Neuronal stem cell (in vitro differentiated cells): ENCODE data around the gene MRPL40.

Experiments
- DNase-seq: peaks from one replicate; pipeline ENCODE4 v3.0.0-alpha.2; 2013; ENCODE audit warnings: low spot score
- H2AFZ ChIP-seq: one replicate; pipeline ENCODE4 v1.6.1; 2013; ENCODE audit warnings: mild to moderate bottlenecking, low read length, inconsistent platforms
- H2AK5ac ChIP-seq: 2 replicates; pipeline ENCODE4 v1.6.1; 2013; ENCODE audit warnings: low read depth, mild to moderate bottlenecking, inconsistent platforms, low read length, moderate library complexity, mixed read lengths
- H2BK120ac ChIP-seq: 2 replicates; pipeline ENCODE4 v1.6.1; 2013; ENCODE audit warnings: low read depth, mild to moderate bottlenecking, inconsistent platforms, low read length, moderate library complexity, mixed read lengths
- H2BK12ac ChIP-seq: one replicate; pipeline ENCODE4 v1.6.1; 2013; ENCODE audit warnings: low read length, inconsistent platforms
- H2BK15ac ChIP-seq: 2 replicates; pipeline ENCODE4 v1.6.1; 2013; ENCODE audit warnings: mild to moderate bottlenecking, low read length, inconsistent platforms, mixed read lengths
- H2BK5ac ChIP-seq: one replicate; pipeline ENCODE4 v1.6.1; 2013; ENCODE audit warnings: inconsistent platforms, mild to moderate bottlenecking, low read length, moderate library complexity
- H3K14ac ChIP-seq: one replicate; pipeline ENCODE4 v1.6.1; 2013; ENCODE audit warnings: low read length, inconsistent platforms
- H3K18ac ChIP-seq: 2 replicates; pipeline ENCODE4 v1.6.1; 2013; ENCODE audit warnings: low read length, inconsistent platforms
- H3K23ac ChIP-seq: 2 replicates; pipeline ENCODE4 v1.6.1; 2013; ENCODE audit warnings: low read depth, mild to moderate bottlenecking, mixed read lengths, low read length, inconsistent platforms; ENCODE audit not compliant: poor library complexity
- H3K27ac ChIP-seq: replicated peaks from 3 replicates; pipeline ENCODE4 v1.5.1; 2013; ENCODE audit warnings: low read length, inconsistent platforms
- H3K27me3 ChIP-seq, 3 experiments: 2 replicates each; pipeline ENCODE4 v1.6.1; 2013; ENCODE audit warnings: low read length in 3 of 3, mild to moderate bottlenecking in 2 of 3, inconsistent platforms in 1 of 3, low read depth in 1 of 3, mixed read lengths in 1 of 3, moderate library complexity in 1 of 3; ENCODE audit not compliant: control insufficient read depth in 3 of 3, insufficient read depth in 3 of 3
- H3K36me3 ChIP-seq, 2 donors: replicated peaks in 1 of 2; 2 replicates each; pipeline ENCODE4 v1.6.1; 2013; ENCODE audit warnings: low read length in 2 of 2; ENCODE audit not compliant: control insufficient read depth in 2 of 2, insufficient read depth in 2 of 2
- H3K4ac ChIP-seq: 2 replicates; pipeline ENCODE4 v1.6.1; 2013; ENCODE audit warnings: inconsistent platforms, mild to moderate bottlenecking, low read length, moderate library complexity
- H3K4me1 ChIP-seq, 2 donors: 1 replicate in 1 of 2; 2 replicates in 1 of 2; pipeline ENCODE4 v1.6.1; 2013; ENCODE audit warnings: low read length in 2 of 2, low read depth in 1 of 2; ENCODE audit not compliant: control insufficient read depth in 2 of 2, insufficient read depth in 1 of 2
- H3K4me2 ChIP-seq: one replicate; pipeline ENCODE4 v1.6.1; 2013; ENCODE audit warnings: mild to moderate bottlenecking, low read length, inconsistent platforms; ENCODE audit not compliant: insufficient read depth, poor library complexity, severe bottlenecking
- H3K4me3 ChIP-seq, 2 donors: 2 replicates each; pipeline ENCODE4 v1.5.1; 2013; ENCODE audit warnings: low read length in 2 of 2, mild to moderate bottlenecking in 2 of 2, inconsistent platforms in 1 of 2, moderate library complexity in 1 of 2
- H3K79me1 ChIP-seq: one replicate; pipeline ENCODE4 v1.6.1; 2013; ENCODE audit warnings: low read depth, mild to moderate bottlenecking, inconsistent platforms, low read length, moderate library complexity
- H3K9ac ChIP-seq: one replicate; pipeline ENCODE4 v1.6.1; 2013; ENCODE audit warnings: mild to moderate bottlenecking, low read depth, low read length, inconsistent platforms; ENCODE audit not compliant: poor library complexity
- H3K9me3 ChIP-seq, 2 donors: replicated peaks in 1 of 2; 2 replicates each; pipeline versions ENCODE3 to v1.6.1; 2013; ENCODE audit warnings: low read length in 2 of 2, mild to moderate bottlenecking in 2 of 2, inconsistent platforms in 1 of 2, low read depth in 1 of 2, mixed read lengths in 1 of 2, moderate library complexity in 1 of 2; ENCODE audit not compliant: control insufficient read depth in 2 of 2, insufficient read depth in 1 of 2
- H4K8ac ChIP-seq: one replicate; pipeline ENCODE4 v1.6.1; 2013; ENCODE audit warnings: low read depth, mild to moderate bottlenecking, inconsistent platforms, low read length, moderate library complexity
- H4K91ac ChIP-seq: one replicate; pipeline ENCODE4 v1.6.1; 2013; ENCODE audit warnings: low read length, low read depth, mild to moderate bottlenecking, inconsistent platforms; ENCODE audit not compliant: poor library complexity
- WGBS, 2 donors: extraction: QIAGEN DNeasy Blood & Tissue Kit; methylation state at CpG; one replicate each; pipeline ENCODE4 v1.1.7; 2013; ENCODE audit warnings: missing lambda C conversion rate in 2 of 2, mixed read lengths in 1 of 2; ENCODE audit not compliant: insufficient read length in 2 of 2, insufficient replicate concordance in 1 of 2; ENCODE audit errors: extremely low coverage in 2 of 2; 5-methylcytosine and 5-hydroxymethylcytosine counted together

The MRPL40 gene

DNA sequence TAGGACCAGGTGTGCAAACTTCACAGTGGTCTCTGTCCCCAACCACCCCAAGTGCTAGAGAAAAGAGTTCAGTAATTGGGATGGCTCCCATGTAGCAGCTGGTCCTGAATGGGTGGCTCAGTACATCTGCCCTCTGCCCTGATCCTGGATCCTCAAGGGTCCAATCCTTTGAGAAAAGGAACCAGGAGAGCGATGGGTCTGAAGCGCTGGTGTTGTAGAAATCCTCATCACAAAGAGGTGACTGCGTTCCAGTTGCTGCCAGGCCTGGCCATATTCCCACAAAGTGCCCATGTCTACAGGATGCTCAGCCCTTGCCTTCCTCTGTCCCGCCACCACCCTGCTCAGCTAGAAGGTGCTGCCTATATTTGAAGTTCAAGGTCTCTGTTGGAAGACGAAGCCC is 21.4 kb downstream of the MRPL40 start:
- no peak overlapping the region for H4K91ac ChIP-seq
- H3K4ac ChIP-seq: no peak overlapping the region
- H3K79me1 ChIP-seq: no peaks in the 10 kb centered on the region
- no peak overlapping the region for H2AFZ ChIP-seq
- no peak overlapping the region for H2BK5ac ChIP-seq
- no peak overlapping the region for H3K27ac ChIP-seq
- H3K14ac ChIP-seq: no peak overlapping the region
- H2BK120ac ChIP-seq: no peak overlapping the region
- H4K8ac ChIP-seq: no peak overlapping the region
- no peak overlapping the region for H3K9ac ChIP-seq
- no peak overlapping the region for H3K23ac ChIP-seq
- no peak overlapping the region for H2AK5ac ChIP-seq
- H3K4me2 ChIP-seq: no peak overlapping the region
- DNase-seq: no peak
- peaks cover 47 to 98% of the 10 kb centered on the region in 2 donors for H3K36me3 ChIP-seq
- no peaks in the 10 kb centered on the region for H3K9me3 ChIP-seq
- WGBS, 2 donors: no CpG with 5 or more reads among the region's 5 CpGs
- H2BK12ac ChIP-seq: no peak overlapping the region
- H2BK15ac ChIP-seq: no peak overlapping the region
- H3K18ac ChIP-seq: no peak overlapping the region
- H3K4me3 ChIP-seq: no peak overlapping the region
- no peaks in the 10 kb centered on the region for H3K27me3 ChIP-seq
- peaks cover 0 to 3% of the 10 kb centered on the region in 2 donors for H3K4me1 ChIP-seq

- no peak overlapping the region for H3K23ac ChIP-seq
- no peaks in the 10 kb centered on the region for H3K79me1 ChIP-seq
- no peak overlapping the region for H3K4ac ChIP-seq
- H3K27ac ChIP-seq: no peak overlapping the region
- no peak overlapping the region for H2BK120ac ChIP-seq
- no peak overlapping the region for H2BK12ac ChIP-seq
- H2BK5ac ChIP-seq: no peak overlapping the region
- no peak overlapping the region for H2AFZ ChIP-seq
- no peaks in the 10 kb centered on the region for H3K9me3 ChIP-seq
- no peak overlapping the region for H4K91ac ChIP-seq
- peaks cover 47 to 98% of the 10 kb centered on the region in 2 donors for H3K36me3 ChIP-seq
- H3K4me2 ChIP-seq: no peak overlapping the region
- H3K4me1 ChIP-seq: no peaks in the 10 kb centered on the region
- H3K27me3 ChIP-seq: no peaks in the 10 kb centered on the region
- H3K9ac ChIP-seq: no peak overlapping the region
- no CpG with 5 or more reads among the region's 6 CpGs for WGBS, 2 donors
- no peak overlapping the region for H2BK15ac ChIP-seq
- no peak overlapping the region for H3K4me3 ChIP-seq
- H2AK5ac ChIP-seq: no peak overlapping the region
- no peak overlapping the region for H3K14ac ChIP-seq
- H3K18ac ChIP-seq: no peak overlapping the region
- H4K8ac ChIP-seq: no peak overlapping the region
- DNase-seq: no peak
These were observed 21.8 kb downstream of the MRPL40 start for GRCh38 chr22:19454156-19454555.

GRCh38 chr22:19455033-19455432 is 22.7 kb downstream of the MRPL40 start:
- no peak overlapping the region for H3K9ac ChIP-seq
- no peak overlapping the region for H2BK120ac ChIP-seq
- no peak overlapping the region for H2BK12ac ChIP-seq
- H3K27me3 ChIP-seq: no peaks in the 10 kb centered on the region
- H3K4me2 ChIP-seq: no peak overlapping the region
- H3K14ac ChIP-seq: no peak overlapping the region
- H3K4ac ChIP-seq: no peak overlapping the region
- H4K91ac ChIP-seq: no peak overlapping the region
- peaks cover 47 to 91% of the 10 kb centered on the region in 2 donors for H3K36me3 ChIP-seq
- H3K79me1 ChIP-seq: no peaks in the 10 kb centered on the region
- H2BK15ac ChIP-seq: no peak overlapping the region
- peak overlapping the region; percentile 69 for H3K23ac ChIP-seq
- H3K4me3 ChIP-seq: no peak overlapping the region
- no peak overlapping the region for H3K27ac ChIP-seq
- H4K8ac ChIP-seq: no peak overlapping the region
- no peak overlapping the region for H2BK5ac ChIP-seq
- H3K4me1 ChIP-seq: no peaks in the 10 kb centered on the region
- WGBS, 2 donors: no CpG with 5 or more reads among the region's 2 CpGs
- no peak overlapping the region for H2AK5ac ChIP-seq
- no peak for DNase-seq
- H2AFZ ChIP-seq: no peak overlapping the region
- H3K9me3 ChIP-seq: no peaks in the 10 kb centered on the region
- no peak overlapping the region for H3K18ac ChIP-seq

DNA sequence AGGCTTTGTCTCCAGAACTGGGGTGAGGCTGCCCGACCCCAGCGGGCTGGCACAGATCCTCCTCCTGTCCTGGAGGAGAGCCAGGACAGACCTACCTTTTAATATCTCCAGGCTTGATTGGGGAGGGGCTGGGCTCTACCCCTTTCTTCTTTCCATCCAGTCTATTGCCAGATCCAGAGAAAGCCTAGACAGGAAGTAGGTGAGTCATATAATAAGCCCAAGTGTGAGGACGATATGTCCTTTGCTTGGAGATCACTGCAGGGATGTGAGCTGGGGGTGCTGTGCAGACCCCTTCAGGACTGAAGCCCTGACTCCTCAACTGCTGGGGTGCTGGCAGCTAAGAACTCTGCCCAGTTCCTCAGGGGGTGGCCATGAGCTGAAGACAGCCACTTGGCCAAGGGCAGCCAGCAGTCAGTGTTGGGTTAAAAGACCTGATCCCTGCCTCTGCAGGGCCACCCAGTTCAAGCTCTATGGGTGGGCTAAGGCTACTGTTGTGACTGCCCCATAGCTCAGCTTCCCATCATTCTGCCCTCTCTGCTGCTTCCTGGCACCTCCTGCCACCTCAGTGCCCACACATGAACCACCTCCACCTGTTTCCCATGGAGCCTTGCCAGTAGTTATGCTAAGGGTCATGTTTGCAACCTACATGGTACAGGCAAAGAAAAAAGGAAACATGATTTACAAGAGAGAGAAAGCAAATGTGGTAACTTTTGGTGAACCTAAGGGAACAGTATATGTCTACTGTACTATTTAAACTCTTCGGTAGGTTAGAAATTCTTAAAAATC is 23.4 kb downstream of the MRPL40 start:
- Histone ChIP-seq H3K18ac (no peak overlapping the region), H2BK5ac (no peak overlapping the region), H2BK120ac (no peak overlapping the region), H3K4me2 (no peak overlapping the region), H4K8ac (no peak overlapping the region), H3K9me3 (no peaks in the 10 kb centered on the region), H3K27ac (no peak overlapping the region), H3K23ac (peak overlapping the region; percentile 82), H3K27me3 (no peaks in the 10 kb centered on the region), H4K91ac (no peak overlapping the region), H3K9ac (no peak overlapping the region), H3K36me3 (peaks cover 47 to 91% of the 10 kb centered on the region in 2 donors), H3K14ac (no peak overlapping the region), H2BK15ac (no peak overlapping the region), H2BK12ac (no peak overlapping the region), H3K4me1 (no peaks in the 10 kb centered on the region), H3K4ac (no peak overlapping the region), H3K4me3 (no peak overlapping the region), H3K79me1 (no peaks in the 10 kb centered on the region), H2AK5ac (no peak overlapping the region), H2AFZ (no peak overlapping the region)
- WGBS, 2 donors: no CpG with 5 or more reads among the region's 4 CpGs
- no peak for DNase-seq
